ENCODE measurements around the gene TCN1. TPM values are rescaled to one million over a fixed set of nuclear protein-coding genes. Genes with fewer than 3 reads are reported as not detected.
"Not testable (repeated sequence)": the region's sequence is repeated elsewhere in the genome, so short reads cannot be mapped to it uniquely, and the experiment has no call there.

TCN1 gene
- total RNA-seq, 1 experiment from 2014 or later = 1.7 TPM

DNA sequence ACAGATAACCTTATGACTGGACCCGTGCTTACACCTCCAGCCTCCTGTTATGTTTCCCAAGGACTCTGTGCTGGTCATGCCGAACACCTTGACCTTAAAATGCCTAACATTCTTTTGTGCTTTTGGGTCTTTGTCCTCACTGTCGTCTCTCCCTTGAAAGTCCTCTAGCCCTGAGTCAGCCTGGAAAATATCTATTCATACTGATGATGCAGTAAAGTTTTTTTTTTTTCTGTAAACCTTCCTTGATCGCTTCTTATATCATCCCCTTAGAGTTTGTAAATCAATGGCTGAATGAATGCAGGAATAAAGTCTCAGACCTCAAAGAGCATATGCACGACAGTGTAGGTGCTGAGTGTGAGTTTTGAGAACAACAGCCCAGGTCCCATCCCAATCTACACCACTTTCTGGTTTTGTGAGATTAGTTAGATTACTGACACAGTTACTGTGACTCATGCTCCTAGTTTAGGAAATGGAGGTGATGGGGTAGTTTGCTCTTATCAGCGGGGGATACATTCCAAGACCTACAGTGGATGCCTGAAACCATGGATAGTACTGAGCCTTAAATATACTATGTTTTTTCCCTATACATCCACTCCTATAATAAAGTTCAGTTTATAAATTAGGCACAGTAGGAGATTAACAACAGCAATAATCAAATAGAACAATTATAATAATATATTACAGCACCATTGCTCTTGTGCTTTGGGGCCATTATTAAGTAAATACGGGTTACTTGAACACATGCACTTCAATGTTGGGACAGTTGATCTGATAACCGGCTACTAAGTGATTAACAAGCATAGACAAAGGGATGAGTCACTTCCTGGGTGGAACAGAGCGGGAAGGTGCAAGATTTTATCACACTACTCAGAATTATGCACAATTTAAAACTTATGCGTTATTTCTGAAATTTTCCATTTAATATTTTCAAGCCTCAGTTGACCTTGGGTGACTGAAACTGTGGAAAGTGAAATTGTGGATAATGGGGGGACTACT lies 8.6 kb downstream of the TCN1 start (continued):
- TF ChIP-seq POLR2AphosphoS5 (IDR thresholded peaks at IDR 0.05; ENCODE audit: low read depth, low read length) = 0 out of 2 replicates have a peak, but pooled peaks have one; percentile 22
- peak; percentile 81 for TF ChIP-seq FOSL1 (IDR thresholded peaks at IDR 0.05; ENCODE audit: low read depth)
- TF ChIP-seq POLR2A (IDR thresholded peaks at IDR 0.05; ENCODE audit: borderline replicate concordance, extremely low read depth, insufficient read depth, insufficient read length) = no peak
- no peak for TF ChIP-seq ZNF274 (IDR thresholded peaks at IDR 0.05; ENCODE audit: low read depth, low read length)
- TF ChIP-seq EGR1 (IDR thresholded peaks at IDR 0.05; ENCODE audit: low read depth) = 0 out of 2 replicates have a peak, but pooled peaks have one; percentile 21

DNA sequence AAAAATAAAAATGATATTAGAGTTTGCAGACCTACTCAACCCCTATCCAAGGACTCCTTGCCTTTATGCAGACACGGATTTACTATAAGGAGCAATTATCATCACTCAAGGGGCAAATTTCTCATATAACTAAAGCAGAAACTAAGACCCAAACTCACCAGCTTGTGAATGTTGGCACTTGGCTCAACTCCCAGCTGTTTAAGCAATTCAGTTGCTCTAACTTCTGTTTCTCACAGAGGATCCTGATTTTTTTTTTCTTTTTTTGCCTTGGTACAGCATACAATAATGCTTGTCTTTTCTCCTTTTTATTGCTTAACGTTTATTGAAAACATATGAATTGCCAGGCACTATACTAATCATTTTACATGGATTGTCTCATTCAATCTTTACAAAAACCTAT lies 11.4 kb downstream of the TCN1 start:
- RAD21 ChIA-PET (ENCODE audit: low non-redundant PET in 1 of 2, low total read pairs in 2 of 2, uncharacterized antibody in 2 of 2, unreplicated experiment in 2 of 2) = no interaction called here
- no peak for ATAC-seq

DNA sequence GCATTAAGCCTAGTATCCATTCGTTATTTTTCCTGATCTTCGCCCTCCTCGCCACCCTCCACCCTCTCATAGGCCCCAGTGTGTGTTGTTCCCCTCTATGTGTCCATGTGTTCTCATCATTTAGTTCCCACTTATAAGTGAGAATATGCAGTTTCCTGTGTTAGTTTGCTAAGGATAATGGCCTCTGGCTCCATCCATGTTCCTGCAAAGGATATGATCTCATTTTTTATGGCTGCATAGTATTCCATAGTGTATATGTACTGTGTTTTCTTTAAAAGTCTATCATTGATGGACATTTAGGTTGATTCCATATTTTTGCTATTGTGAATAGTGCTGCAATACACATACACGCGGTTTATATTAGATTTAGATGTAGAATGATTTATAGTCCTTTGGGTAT lies 14.9 kb downstream of the TCN1 start:
- peaks cover under 1 to 12% of the 10 kb centered on the region in 2 experiments; a peak in 3 of 4 replicates for H3K4me1 ChIP-seq (ENCODE audit: control insufficient read depth in 1 of 2, insufficient read depth in 2 of 2, low read length in 2 of 2)
- RAD21 ChIA-PET (ENCODE audit: low non-redundant PET in 1 of 2, low total read pairs in 2 of 2, uncharacterized antibody in 2 of 2, unreplicated experiment in 2 of 2); intact Hi-C loops (cut with micrococcal nuclease); BruUV-seq (replicated peaks); H3K27ac ChIP-seq (ENCODE audit: low read depth, low read length); POLR2A ChIA-PET; H2AFZ ChIP-seq (ENCODE audit: low read depth, low read length, poor library complexity, severe bottlenecking); ATAC-seq; H3K9me3 ChIP-seq (ENCODE audit: control insufficient read depth in 1 of 2, insufficient read depth in 1 of 2, low read depth in 1 of 2, low read length in 2 of 2); H3K9me2 ChIP-seq (ENCODE audit: insufficient read depth); H3K79me2 ChIP-seq (ENCODE audit: insufficient read depth, low read length); H3K36me3 ChIP-seq (ENCODE audit: control insufficient read depth in 1 of 2, insufficient read depth in 2 of 2, low read length in 2 of 2); H3K4me2 ChIP-seq (ENCODE audit: low read length); H3K27me3 ChIP-seq (ENCODE audit: insufficient read depth, low read length); H3K9ac ChIP-seq (ENCODE audit: low read length); CTCF ChIA-PET; DNase-seq (ENCODE audit: low read depth, low spot score); H3K4me3 ChIP-seq (replicated peaks in 1 of 2; ENCODE audit: low read depth in 1 of 2, low read length in 2 of 2); H4K20me1 ChIP-seq (ENCODE audit: insufficient read depth): not testable (repeated sequence)

More for the DNA sequence above, 11.4 kb downstream of the TCN1 start:
- H3K9me3 ChIP-seq (ENCODE audit: control insufficient read depth in 1 of 2, insufficient read depth in 1 of 2, low read depth in 1 of 2, low read length in 2 of 2) = no peaks in the 10 kb centered on the region
- intact Hi-C loops (cut with micrococcal nuclease) = no loop called here
- H2AFZ ChIP-seq (ENCODE audit: low read depth, low read length, poor library complexity, severe bottlenecking) = no peak overlapping the region
- POLR2A ChIA-PET = no interaction called here
- no peaks in the 10 kb centered on the region for H3K9me2 ChIP-seq (ENCODE audit: insufficient read depth)
- no TSS peak for BruUV-seq (replicated peaks)
- no peak overlapping the region for H3K9ac ChIP-seq (ENCODE audit: low read length)
- no peaks in the 10 kb centered on the region for H3K79me2 ChIP-seq (ENCODE audit: insufficient read depth, low read length)
- CTCF ChIA-PET = no interaction called here
- peaks cover 28 to 45% of the 10 kb centered on the region in 2 experiments for H3K4me1 ChIP-seq (ENCODE audit: control insufficient read depth in 1 of 2, insufficient read depth in 2 of 2, low read length in 2 of 2)
- H3K4me2 ChIP-seq (ENCODE audit: low read length) = no peak overlapping the region
- DNase-seq (ENCODE audit: low read depth, low spot score) = no peak
- TF ChIP-seq EZH2phosphoT487 (IDR thresholded peaks at IDR 0.05; ENCODE audit: borderline replicate concordance) (no peak), ZFX (IDR thresholded peaks at IDR 0.05) (no peak), ELF1 (IDR thresholded peaks at IDR 0.05; ENCODE audit: borderline replicate concordance, low read depth) (no peak), JUND (IDR thresholded peaks at IDR 0.05) (no peak), POLR2AphosphoS5 (IDR thresholded peaks at IDR 0.05; ENCODE audit: low read depth, low read length) (no peak), TCF7L2 (IDR thresholded peaks at IDR 0.05; ENCODE audit: borderline replicate concordance, extremely low read depth, insufficient read depth, insufficient read length) (no peak), SRF (IDR thresholded peaks at IDR 0.05; ENCODE audit: low read depth) (no peak)
- H3K27ac ChIP-seq (ENCODE audit: low read depth, low read length) = no peak overlapping the region
- H3K36me3 ChIP-seq (ENCODE audit: control insufficient read depth in 1 of 2, insufficient read depth in 2 of 2, low read length in 2 of 2) = no peaks in the 10 kb centered on the region
- no peaks in the 10 kb centered on the region for H3K27me3 ChIP-seq (ENCODE audit: insufficient read depth, low read length)
- no peak overlapping the region for H3K4me3 ChIP-seq (replicated peaks in 1 of 2; ENCODE audit: low read depth in 1 of 2, low read length in 2 of 2)
- no peaks in the 10 kb centered on the region for H4K20me1 ChIP-seq (ENCODE audit: insufficient read depth)

GRCh38 chr11:59849551-59849950 lies 16.7 kb downstream of the TCN1 start:
- H3K9me3 ChIP-seq (ENCODE audit: control insufficient read depth in 1 of 2, insufficient read depth in 1 of 2, low read depth in 1 of 2, low read length in 2 of 2); H3K4me1 ChIP-seq (ENCODE audit: control insufficient read depth in 1 of 2, insufficient read depth in 2 of 2, low read length in 2 of 2); H3K79me2 ChIP-seq (ENCODE audit: insufficient read depth, low read length); H3K36me3 ChIP-seq (ENCODE audit: control insufficient read depth in 1 of 2, insufficient read depth in 2 of 2, low read length in 2 of 2); intact Hi-C loops (cut with micrococcal nuclease); DNase-seq (ENCODE audit: low read depth, low spot score); ATAC-seq; H3K4me3 ChIP-seq (replicated peaks in 1 of 2; ENCODE audit: low read depth in 1 of 2, low read length in 2 of 2); H3K9ac ChIP-seq (ENCODE audit: low read length); H4K20me1 ChIP-seq (ENCODE audit: insufficient read depth); H3K27ac ChIP-seq (ENCODE audit: low read depth, low read length); H3K9me2 ChIP-seq (ENCODE audit: insufficient read depth); RAD21 ChIA-PET (ENCODE audit: low non-redundant PET in 1 of 2, low total read pairs in 2 of 2, uncharacterized antibody in 2 of 2, unreplicated experiment in 2 of 2); BruUV-seq (replicated peaks); H3K4me2 ChIP-seq (ENCODE audit: low read length); H3K27me3 ChIP-seq (ENCODE audit: insufficient read depth, low read length); CTCF ChIA-PET; POLR2A ChIA-PET; H2AFZ ChIP-seq (ENCODE audit: low read depth, low read length, poor library complexity, severe bottlenecking): not testable (repeated sequence)
